ENCODE results near the gene UNC5A. TPM values are rescaled to one million over a fixed set of nuclear protein-coding genes. Genes with fewer than 3 reads are reported as not detected.

The UNC5A gene
- total and polyA plus RNA-seq, 9 of the 15 experiments (the other 6 are each of a cell fraction or from before 2014, with no cell fraction given): not detected

DNA sequence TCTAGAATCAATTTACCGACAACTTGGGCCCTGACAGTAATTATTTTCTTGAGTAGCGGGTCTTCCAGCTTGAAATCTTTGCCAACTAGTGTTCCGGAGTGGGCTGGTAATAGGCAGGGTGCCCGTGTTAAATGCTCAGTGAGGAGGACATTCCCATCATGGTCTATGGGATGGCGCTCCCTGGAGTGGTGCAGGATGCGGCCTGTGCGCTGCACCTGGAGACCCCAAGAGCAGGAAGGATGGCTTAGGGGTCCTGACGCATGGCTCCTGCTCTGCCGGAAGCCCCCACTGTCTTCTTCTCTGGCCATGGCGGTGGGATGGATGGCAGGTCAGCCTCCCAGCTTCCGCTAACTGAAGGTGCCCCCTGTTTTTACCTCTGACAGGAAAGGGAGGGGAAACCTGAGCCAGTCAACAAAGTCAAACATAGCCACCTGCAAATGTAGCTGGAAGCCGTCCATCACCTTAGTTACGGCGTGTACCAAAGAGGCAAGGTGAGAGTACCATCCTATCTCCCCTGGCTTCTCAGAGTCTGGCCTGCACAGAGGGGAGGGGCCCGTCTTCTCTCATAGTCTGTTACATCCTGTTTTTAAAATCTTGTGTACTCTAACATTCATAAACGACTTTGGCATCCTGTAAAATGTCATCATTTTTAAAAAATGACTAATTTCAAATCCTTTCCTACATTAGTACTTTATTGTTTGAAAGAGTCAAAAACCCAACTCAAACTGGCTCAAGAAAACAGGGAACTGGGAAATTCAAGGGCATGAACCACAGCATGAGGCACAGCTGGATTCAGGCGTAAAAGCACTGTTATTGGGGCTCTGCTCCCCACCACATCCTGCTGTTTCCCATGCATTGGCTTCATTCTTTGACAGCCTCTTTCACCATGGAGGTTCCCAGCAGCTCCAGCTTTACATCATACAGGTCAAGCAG, 28.5 kb upstream of the UNC5A start:
- POLR2A ChIA-PET: interaction anchor here (0.6 kb wide), 1 partner anchor 326 kb away, joined by 3 read pairs; no protein-coding TSS in a partner anchor
- H3K4me3 ChIP-seq: no peak overlapping the region
- no peak for ATAC-seq
- H3K36me3 ChIP-seq (ENCODE audit: control insufficient read depth, insufficient read depth, low read length): no peaks in the 10 kb centered on the region
- H3K4me2 ChIP-seq (ENCODE audit: insufficient read depth, low read length): no peak overlapping the region
- peaks cover 38 to 84% of the 10 kb centered on the region in 2 experiments for H3K27me3 ChIP-seq (ENCODE audit: control insufficient read depth in 2 of 2, insufficient read depth in 2 of 2, low read length in 2 of 2)
- in situ Hi-C loops (cut with MboI) (no loop called here), intact Hi-C loops (cut with micrococcal nuclease) (no loop called here)
- peaks cover 8% of the 10 kb centered on the region; the same call in 1 of the 2 replicates for H4K20me1 ChIP-seq (replicated peaks; ENCODE audit: control insufficient read depth, insufficient read depth, low read length)
- no peaks in the 10 kb centered on the region for H3K79me2 ChIP-seq (ENCODE audit: control insufficient read depth, insufficient read depth, low read length)
- no peak for DNase-seq (ENCODE audit: extremely low read depth in 1 of 4, low spot score in 3 of 4)
- no peak for FAIRE-seq
- WGBS (ENCODE audit: insufficient coverage, low coverage, missing lambda C conversion rate): 6% methylated on average over 16 of the region's 17 CpGs
- no peaks in the 10 kb centered on the region for H3K9me3 ChIP-seq (replicated peaks; ENCODE audit: control insufficient read depth, insufficient read depth, low read depth, low read length)
- TF ChIP-seq NR2C2 (CRISPR knock-in tag; IDR thresholded peaks at IDR 0.05) (no peak), NR2C2 (tag; IDR thresholded peaks at IDR 0.05) (no peak), ZNF778 (CRISPR knock-in tag; IDR thresholded peaks at IDR 0.05) (no peak), KAT7 (CRISPR knock-in tag; IDR thresholded peaks at IDR 0.05; ENCODE audit: borderline replicate concordance) (no peak), LEF1 (IDR thresholded peaks at IDR 0.05) (no peak), NR1H2 (CRISPR knock-in tag; IDR thresholded peaks at IDR 0.05) (no peak), FOXK1 (CRISPR knock-in tag; IDR thresholded peaks at IDR 0.05; ENCODE audit: borderline replicate concordance) (no peak), FOXK2 (conservative IDR thresholded peaks at IDR 0.05 in 1 of 2, IDR thresholded peaks at IDR 0.05 in 1 of 2; ENCODE audit: low read depth in 2 of 2) (no peak)
- no peak overlapping the region for H3K9ac ChIP-seq (ENCODE audit: insufficient read depth in 1 of 2, low read depth in 2 of 2, low read length in 2 of 2)
- CTCF ChIA-PET (ENCODE audit: low intra/inter-chr PET ratio): no interaction called here
- H3K27ac ChIP-seq (ENCODE audit: extremely low read depth, low read depth, low read length): no peak overlapping the region
- H2AFZ ChIP-seq (ENCODE audit: low read depth, low read length): no peak overlapping the region
- no peaks in the 10 kb centered on the region for H3K9me1 ChIP-seq (ENCODE audit: control insufficient read depth, insufficient read depth, low read length)
- no TSS peak for BruUV-seq (replicated peaks)
- peaks cover 0 to 3% of the 10 kb centered on the region in 2 experiments; a peak in 1 of 5 replicates for H3K4me1 ChIP-seq (replicated peaks in 1 of 2; ENCODE audit: control insufficient read depth in 2 of 2, insufficient read depth in 2 of 2, low read length in 2 of 2)
